ENCODE data around the gene KRT9. TPM values are rescaled to one million over a fixed set of nuclear protein-coding genes. Genes with fewer than 3 reads are reported as not detected.
"Not testable (repeated sequence)": the region's sequence is repeated elsewhere in the genome, so short reads cannot be mapped to it uniquely, and the experiment has no call there.

KRT9 gene
- total and polyA plus RNA-seq, 12 donors = 0.14 to 2.1 (median 0.46) TPM; not detected in 8

GRCh38 chr17:41615454-41615853 lies 43.6 kb upstream of the KRT9 start:
- TF ChIP-seq POLR2A (IDR thresholded peaks at IDR 0.05) (no peak), CTCF (IDR thresholded peaks at IDR 0.05) (no peak)
- no peaks in the 10 kb centered on the region for H3K27me3 ChIP-seq
- no peak overlapping the region for H3K27ac ChIP-seq
- DNase-seq = no peak
- H3K4me1 ChIP-seq (replicated peaks in 1 of 2) = no peaks in the 10 kb centered on the region
- H3K36me3 ChIP-seq (replicated peaks in 1 of 2) = no peaks in the 10 kb centered on the region
- 39 to 80% (median 62%) methylated on average over 1 to 7 of the region's 7 CpGs for WGBS, 4 donors
- intact Hi-C loops (cut with DNase I) = no loop called here
- H3K9me3 ChIP-seq (replicated peaks in 1 of 3) = no peaks in the 10 kb centered on the region
- no peak overlapping the region for H3K4me3 ChIP-seq

GRCh38 chr17:41614767-41615166 lies 42.9 kb upstream of the KRT9 start:
- H3K27me3 ChIP-seq; intact Hi-C loops (cut with DNase I); H3K36me3 ChIP-seq (replicated peaks in 1 of 2); H3K4me1 ChIP-seq (replicated peaks in 1 of 2); H3K4me3 ChIP-seq; H3K9me3 ChIP-seq (replicated peaks in 1 of 3); DNase-seq; H3K27ac ChIP-seq: not testable (repeated sequence)
- WGBS, 4 donors = 56 to 63% (median 59%) methylated on average over 7 to 9 of the region's 9 CpGs

GRCh38 chr17:41614098-41614497 lies 42.2 kb upstream of the KRT9 start:
- DNase-seq = no peak
- no peaks in the 10 kb centered on the region for H3K27me3 ChIP-seq
- 90 to 100% (median 92%) methylated on average over 2 to 5 of the region's 5 CpGs; no CpG with 5 or more reads in 1 of the 4 donors for WGBS, 4 donors

GRCh38 chr17:41613277-41614082 lies 41.6 kb upstream of the KRT9 start:
- no peaks in the 10 kb centered on the region for H3K27me3 ChIP-seq
- H3K36me3 ChIP-seq (replicated peaks in 1 of 2) = no peaks in the 10 kb centered on the region
- intact Hi-C loops (cut with DNase I) = no loop called here
- H3K4me3 ChIP-seq = no peak overlapping the region
- no peaks in the 10 kb centered on the region for H3K9me3 ChIP-seq (replicated peaks in 1 of 3)
- H3K27ac ChIP-seq = no peak overlapping the region
- TF ChIP-seq POLR2A (IDR thresholded peaks at IDR 0.05) = no peak
- no peak for TF ChIP-seq CTCF (IDR thresholded peaks at IDR 0.05)
- WGBS, 4 donors = 73 to 91% (median 78%) methylated on average over 9 to 11 of the region's 11 CpGs
- DNase-seq = no peak
- H3K4me1 ChIP-seq (replicated peaks in 1 of 2) = no peaks in the 10 kb centered on the region

More at GRCh38 chr17:41614098-41614497, 42.2 kb upstream of the KRT9 start:
- no peaks in the 10 kb centered on the region for H3K9me3 ChIP-seq (replicated peaks in 1 of 3)
- H3K27ac ChIP-seq = no peak overlapping the region
- TF ChIP-seq CTCF (IDR thresholded peaks at IDR 0.05) = no peak
- TF ChIP-seq POLR2A (IDR thresholded peaks at IDR 0.05) = no peak
- intact Hi-C loops (cut with DNase I) = no loop called here
- no peak overlapping the region for H3K4me3 ChIP-seq
- no peaks in the 10 kb centered on the region for H3K36me3 ChIP-seq (replicated peaks in 1 of 2)
- no peaks in the 10 kb centered on the region for H3K4me1 ChIP-seq (replicated peaks in 1 of 2)

GRCh38 chr17:41612376-41613160 lies 40.7 kb upstream of the KRT9 start, which contains the start of gene KRT16:
TSS of gene KRT16 (minus strand) at chr17:41612767. CDS start at chr17:41612688, 79 bp downstream.
- H3K36me3 ChIP-seq (replicated peaks in 1 of 2); H3K27ac ChIP-seq; H3K27me3 ChIP-seq; intact Hi-C loops (cut with DNase I); H3K9me3 ChIP-seq (replicated peaks in 1 of 3); H3K4me1 ChIP-seq (replicated peaks in 1 of 2); H3K4me3 ChIP-seq: not testable (repeated sequence)
- WGBS, 4 donors = 45 to 73% (median 68%) methylated on average over 10 to 31 of the region's 31 CpGs
- DNase-seq = peak in 5 of 7 donors; percentile 37 to 65 (median 53)

All from adrenal gland (tissue), 12 donors.